GM21423 (cell line): ENCODE data around the gene ARF6.
"Not testable (repeated sequence)": the region's sequence is repeated elsewhere in the genome, so short reads cannot be mapped to it uniquely, and the experiment has no call there.

Source experiments
- ATAC-seq: cut with Tn5 transposase; IDR thresholded peaks from one replicate; pipeline ENCODE4 v1.9.1; 2021; ENCODE audit warnings: mild to moderate bottlenecking, moderate library complexity; ENCODE audit not compliant: unreplicated experiment

The ARF6 gene

DNA sequence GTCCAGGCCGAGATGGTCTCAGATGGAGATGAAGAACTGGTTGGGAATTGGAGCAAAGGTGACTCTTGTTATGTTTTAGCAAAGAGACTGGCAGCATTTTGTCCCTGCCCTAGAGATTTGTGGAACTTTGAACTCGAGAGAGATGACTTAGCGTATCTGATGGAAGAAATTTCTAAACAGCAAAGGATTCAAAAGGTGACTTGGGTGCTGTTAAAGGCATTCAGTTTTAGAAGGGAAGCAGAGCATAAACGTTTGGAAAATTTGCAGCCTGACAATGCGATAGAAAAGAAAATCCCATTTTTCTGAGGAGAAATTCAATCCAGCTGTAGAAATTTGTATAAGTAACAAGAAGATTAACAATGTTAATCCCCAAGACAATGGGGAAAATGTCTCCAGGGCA, 44.0 kb downstream of the ARF6 start:
- not testable (repeated sequence) for ATAC-seq

DNA sequence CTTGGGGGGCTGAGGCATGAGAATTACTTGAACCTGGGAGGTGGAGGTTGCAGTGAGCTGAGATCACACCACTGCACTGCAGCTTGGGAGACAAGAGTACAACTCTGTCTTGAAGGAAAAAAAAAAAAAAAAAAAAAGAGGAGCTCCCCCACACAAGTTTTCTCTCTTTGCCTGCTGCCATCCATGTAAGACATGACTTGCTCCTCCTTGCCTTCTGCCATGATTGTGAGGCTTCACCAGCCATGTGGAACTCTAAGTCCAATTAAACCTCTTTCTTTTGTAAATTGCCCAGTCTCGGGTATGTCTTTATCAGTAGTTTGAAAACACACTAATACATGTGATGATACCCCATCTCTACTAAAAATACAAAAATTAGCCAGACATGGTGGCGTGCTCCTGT, 46.3 kb downstream of the ARF6 start:
- not testable (repeated sequence) for ATAC-seq

GRCh38 chr14:49939884-49940510, 47.1 kb downstream of the ARF6 start:
- no peak for ATAC-seq

DNA sequence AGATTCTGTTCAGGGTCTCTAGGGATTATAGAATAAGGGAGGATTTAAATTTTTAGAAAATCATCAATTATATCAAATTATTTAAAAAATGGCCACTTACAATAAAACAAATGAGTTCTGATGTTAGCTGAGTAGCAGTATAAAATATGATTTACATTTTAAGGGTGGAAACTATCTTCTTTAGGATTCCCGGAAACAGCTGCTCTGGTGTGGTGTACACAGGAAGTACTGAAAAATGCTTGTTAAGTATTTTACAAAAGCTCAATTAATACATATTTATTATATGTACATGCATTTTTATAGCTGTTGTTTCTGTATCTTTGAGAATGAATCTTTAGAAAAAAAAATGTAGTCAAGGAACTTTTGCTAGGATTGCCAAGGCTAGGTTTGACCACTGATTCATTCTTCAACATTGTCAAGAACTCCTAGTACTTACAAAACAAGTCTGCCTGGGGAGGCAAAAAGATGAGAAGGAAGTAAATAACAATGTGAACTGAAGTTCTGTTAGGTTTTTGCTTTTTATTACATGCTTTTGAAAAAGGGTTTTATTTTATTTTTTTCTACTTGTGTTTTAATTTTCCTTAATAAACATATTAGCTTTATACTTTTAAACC, 48.0 kb downstream of the ARF6 start:
- ATAC-seq, result no peak

DNA sequence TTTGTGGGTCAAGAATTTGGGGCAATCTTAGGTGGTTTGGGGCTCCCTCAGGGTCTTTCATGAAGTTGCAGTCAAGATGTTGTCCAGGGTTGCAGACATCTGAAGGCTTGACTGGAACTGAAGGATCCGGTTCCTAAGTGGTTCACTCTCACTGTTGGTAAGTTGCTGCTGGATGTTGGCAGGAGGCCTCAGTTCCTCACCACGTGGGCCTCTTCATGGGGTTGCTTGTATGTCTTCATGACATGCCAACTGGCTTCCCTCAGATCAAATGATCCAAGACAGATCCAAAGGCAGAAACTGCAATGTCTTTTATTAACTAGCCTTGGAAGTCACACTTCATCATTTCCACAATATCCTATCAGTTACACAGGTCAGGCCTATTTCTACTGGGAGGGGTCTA, 49.2 kb downstream of the ARF6 start:
- no peak for ATAC-seq

DNA sequence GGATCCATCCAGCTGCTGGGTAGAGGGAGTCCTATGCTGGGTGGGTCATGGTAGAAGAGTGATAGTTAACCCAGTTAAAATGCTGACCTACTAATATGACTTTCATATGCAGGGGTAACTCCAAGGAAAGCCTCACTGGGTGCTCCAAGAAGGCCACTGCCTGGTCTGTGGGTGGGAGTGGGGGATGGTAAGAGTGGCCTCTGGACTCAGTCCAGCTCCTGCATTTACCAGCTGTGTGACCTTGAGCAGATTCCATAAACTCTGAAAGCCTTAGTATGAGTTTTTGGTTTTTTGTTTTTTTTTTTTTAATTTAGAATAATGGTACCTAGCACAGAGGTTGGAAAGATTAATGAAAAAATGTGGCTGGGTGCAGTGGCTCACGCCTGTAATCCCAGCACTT, 51.6 kb downstream of the ARF6 start:
- ATAC-seq, result no peak

GRCh38 chr14:49945448-49946319, 52.8 kb downstream of the ARF6 start:
- no peak for ATAC-seq
